Brain microvascular endothelial cell (primary cell): ENCODE results near the gene CAPN2.

ENCODE experiments used
- DNase-seq: peaks from one replicate; pipeline ENCODE4 v3.0.0-alpha.2; 2020
- H3K27ac ChIP-seq: fragments of 250-450 bp; sonication (Bioruptor Pico); 2 replicates; pipeline ENCODE4 v1.5.1; 2020; ENCODE audit warnings: mild to moderate bottlenecking, moderate library complexity
- H3K27me3 ChIP-seq: fragments of 250-450 bp; sonication (Bioruptor Pico); replicated peaks from 2 replicates; pipeline ENCODE4 v1.5.1; 2020; ENCODE audit warnings: mild to moderate bottlenecking
- H3K36me3 ChIP-seq: fragments of 250-450 bp; sonication (Bioruptor Pico); replicated peaks from 2 replicates; pipeline ENCODE4 v1.5.1; 2020; ENCODE audit warnings: mild to moderate bottlenecking
- H3K4me3 ChIP-seq: 2 replicates; pipeline ENCODE4 v1.5.1; 2011; ENCODE audit warnings: low read depth, mild to moderate bottlenecking, control low read depth, low read length, moderate library complexity
- CTCF ChIP-seq: IDR thresholded peaks from 2 replicates; pipeline ENCODE4 v1.5.1; 2011; ENCODE audit warnings: low read depth, mild to moderate bottlenecking, moderate library complexity, low read length, control low read depth, inconsistent platforms; ENCODE audit errors: missing control alignments
- in situ Hi-C: cut with HindIII; loops from 2 replicates; pipeline ENCODE4 v1.10.0; 2017; ENCODE audit warnings: low sequenced_read_pairs, low pct_ligation_motif_present

The CAPN2 gene

DNA sequence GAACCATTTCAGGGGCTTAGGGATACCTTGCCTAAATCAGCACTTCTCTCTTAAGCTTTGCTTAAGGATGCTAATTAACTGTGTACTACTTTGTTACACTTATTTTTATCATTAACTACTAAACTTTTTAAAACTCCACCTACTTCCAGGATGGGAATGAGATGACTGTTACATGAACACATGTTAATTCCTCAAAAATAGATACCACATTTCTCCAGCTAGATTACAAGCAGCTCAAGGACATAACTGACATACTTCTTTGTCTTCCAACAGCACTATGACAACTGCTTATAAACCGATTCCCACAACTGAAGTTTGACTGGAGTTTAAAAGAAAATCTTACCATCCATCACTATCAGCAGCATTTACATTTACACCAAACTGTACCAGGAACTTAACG is 79.7 kb downstream of the CAPN2 start:
- no peak for TF ChIP-seq CTCF
- Histone ChIP-seq H3K36me3 (peaks cover 27% of the 10 kb centered on the region), H3K27me3 (no peaks in the 10 kb centered on the region), H3K27ac (no peak overlapping the region), H3K4me3 (no peak overlapping the region)
- in situ Hi-C loops: no loop called here
- DNase-seq: no peak

DNA sequence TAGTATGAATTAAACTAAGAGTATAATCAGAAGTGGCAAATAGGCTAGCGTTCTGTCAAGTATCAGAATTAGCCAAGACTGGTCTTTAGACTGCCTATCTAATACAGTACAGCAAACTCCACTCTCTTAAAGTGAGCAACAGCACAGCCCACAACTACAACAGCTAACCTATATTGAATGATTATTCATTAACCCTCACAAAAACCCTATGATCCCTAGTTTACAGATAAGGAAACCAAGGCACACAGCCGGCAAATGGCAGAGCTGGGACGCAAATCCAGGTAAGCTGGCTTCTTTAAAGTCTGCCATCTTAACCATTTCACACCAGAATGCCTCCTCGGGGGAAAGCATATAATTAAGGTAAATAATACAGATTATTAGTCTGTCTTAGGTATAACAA is 81.4 kb downstream of the CAPN2 start:
- DNase-seq: no peak
- in situ Hi-C loops: no loop called here
- no peak overlapping the region for H3K27ac ChIP-seq
- H3K27me3 ChIP-seq: no peaks in the 10 kb centered on the region
- peaks cover 32% of the 10 kb centered on the region for H3K36me3 ChIP-seq
- no peak overlapping the region for H3K4me3 ChIP-seq
- TF ChIP-seq CTCF: no peak

DNA sequence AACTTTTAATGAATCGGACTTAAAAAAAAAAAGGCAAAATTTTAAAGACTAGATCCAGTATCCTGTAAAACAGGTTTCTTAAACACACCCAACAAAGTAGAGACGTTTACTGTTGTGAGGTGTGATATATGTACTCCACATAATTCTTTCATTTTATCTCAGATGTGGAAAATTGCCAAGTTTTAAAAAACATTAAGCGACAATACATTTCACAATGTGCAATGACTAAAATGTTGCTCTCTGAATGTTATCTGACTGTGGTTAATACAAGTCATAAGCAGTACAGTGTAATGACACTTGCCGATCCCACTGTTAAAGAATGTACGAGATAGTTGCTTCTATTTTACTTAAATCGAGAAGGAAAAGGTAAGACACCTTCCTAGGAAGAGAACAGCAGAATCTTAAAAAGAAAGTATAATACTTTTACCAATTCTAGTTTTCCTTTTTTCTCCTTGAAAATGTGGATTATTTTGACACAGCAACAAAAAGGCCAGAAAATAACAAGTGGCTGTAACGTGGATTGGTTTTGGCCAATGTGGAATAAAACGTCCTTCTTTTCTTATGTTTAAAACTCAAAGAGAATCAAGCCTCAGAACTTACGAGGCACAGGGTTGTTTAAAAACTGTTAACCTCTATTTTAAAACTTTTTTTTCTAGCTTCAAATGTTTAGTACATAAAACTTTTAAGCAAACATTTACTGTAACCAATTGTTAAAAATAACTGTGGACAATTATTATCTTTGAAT is 82.0 kb downstream of the CAPN2 start:
- H3K27me3 ChIP-seq: no peaks in the 10 kb centered on the region
- in situ Hi-C loops: no loop called here
- no peak overlapping the region for H3K27ac ChIP-seq
- DNase-seq: no peak
- TF ChIP-seq CTCF: no peak
- H3K36me3 ChIP-seq: peaks cover 33% of the 10 kb centered on the region
- H3K4me3 ChIP-seq: no peak overlapping the region

GRCh38 chr1:223796210-223796609 is 83.9 kb downstream of the CAPN2 start:
- Histone ChIP-seq H3K36me3 (peaks cover 46% of the 10 kb centered on the region), H3K4me3 (no peak overlapping the region)

GRCh38 chr1:223802032-223802431 is 89.7 kb downstream of the CAPN2 start:
- no peaks in the 10 kb centered on the region for H3K27me3 ChIP-seq
- DNase-seq: no peak
- no peak overlapping the region for H3K4me3 ChIP-seq
- no peak for TF ChIP-seq CTCF
- peaks cover 49% of the 10 kb centered on the region for H3K36me3 ChIP-seq
- H3K27ac ChIP-seq: no peak overlapping the region
- in situ Hi-C loops: no loop called here

More at GRCh38 chr1:223796210-223796609, 83.9 kb downstream of the CAPN2 start:
- no peak for DNase-seq
- in situ Hi-C loops: no loop called here
- no peaks in the 10 kb centered on the region for H3K27me3 ChIP-seq
- no peak overlapping the region for H3K27ac ChIP-seq
- no peak for TF ChIP-seq CTCF

DNA sequence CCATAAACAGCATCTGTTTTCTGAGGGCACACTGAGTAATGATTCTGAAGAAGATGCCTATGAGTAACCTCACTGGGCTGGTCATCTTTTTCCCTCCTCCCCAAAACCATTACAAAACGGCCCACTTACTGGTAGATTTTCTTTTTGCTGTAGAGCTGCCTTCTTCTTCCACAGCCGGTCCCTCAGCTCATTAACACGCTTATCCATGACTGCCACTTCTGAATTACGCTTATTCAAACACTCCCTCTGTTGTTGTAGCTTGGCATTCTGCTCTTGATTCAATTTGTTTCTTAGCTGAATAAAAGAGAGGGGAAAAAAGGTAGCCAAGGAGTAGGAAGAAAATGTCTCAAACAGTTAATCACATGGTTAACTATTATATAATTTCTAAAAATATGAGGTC is 90.3 kb downstream of the CAPN2 start:
- Histone ChIP-seq H3K4me3 (no peak overlapping the region), H3K36me3 (peaks cover 49% of the 10 kb centered on the region), H3K27ac (no peak overlapping the region), H3K27me3 (no peaks in the 10 kb centered on the region)
- in situ Hi-C loops: no loop called here
- no peak for DNase-seq
- no peak for TF ChIP-seq CTCF
